Mammary epithelial cell (primary cell): ENCODE measurements around the gene SYTL1.

Experiments used
- EZH2 ChIP-seq: IDR thresholded peaks from 2 replicates; pipeline ENCODE4 v1.6.1; 2012; ENCODE audit warnings: low read length, inconsistent platforms, borderline replicate concordance
- TF ChIP-seq, protein P1 (sequence below), 2 donors: IDR thresholded peaks in 1 of 2; conservative IDR thresholded peaks in 1 of 2; 2 replicates each; pipeline ENCODE4 v1.5.1; 2011 to 2012; ENCODE audit warnings: inconsistent platforms in 2 of 2, low read length in 2 of 2, mild to moderate bottlenecking in 2 of 2, control low read depth in 1 of 2, low read depth in 1 of 2; ENCODE audit not compliant: insufficient read depth in 1 of 2; ENCODE audit errors: extremely low read depth in 1 of 2

DNA sequence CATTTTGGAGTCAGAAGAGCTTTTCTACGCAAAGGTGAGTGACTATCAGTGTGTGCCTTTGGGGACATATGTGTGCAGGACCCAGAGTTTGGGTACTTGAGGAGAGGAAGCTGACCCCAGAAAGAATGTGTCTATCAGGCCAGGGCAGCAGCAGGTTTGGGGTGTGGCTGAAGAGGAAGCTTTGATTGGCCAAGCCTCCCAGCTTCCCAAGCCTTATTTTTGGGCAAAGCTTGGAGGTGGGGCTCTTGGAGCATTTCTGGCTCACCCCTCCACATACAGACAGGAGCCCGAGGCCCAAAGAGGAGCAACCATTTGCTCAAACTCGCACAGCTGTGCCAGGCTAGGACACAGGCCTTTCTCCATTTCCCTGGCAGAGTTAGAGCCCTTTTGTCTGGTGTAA lies 55.3 kb downstream of the SYTL1 start:
- TF ChIP-seq, protein P1, sequence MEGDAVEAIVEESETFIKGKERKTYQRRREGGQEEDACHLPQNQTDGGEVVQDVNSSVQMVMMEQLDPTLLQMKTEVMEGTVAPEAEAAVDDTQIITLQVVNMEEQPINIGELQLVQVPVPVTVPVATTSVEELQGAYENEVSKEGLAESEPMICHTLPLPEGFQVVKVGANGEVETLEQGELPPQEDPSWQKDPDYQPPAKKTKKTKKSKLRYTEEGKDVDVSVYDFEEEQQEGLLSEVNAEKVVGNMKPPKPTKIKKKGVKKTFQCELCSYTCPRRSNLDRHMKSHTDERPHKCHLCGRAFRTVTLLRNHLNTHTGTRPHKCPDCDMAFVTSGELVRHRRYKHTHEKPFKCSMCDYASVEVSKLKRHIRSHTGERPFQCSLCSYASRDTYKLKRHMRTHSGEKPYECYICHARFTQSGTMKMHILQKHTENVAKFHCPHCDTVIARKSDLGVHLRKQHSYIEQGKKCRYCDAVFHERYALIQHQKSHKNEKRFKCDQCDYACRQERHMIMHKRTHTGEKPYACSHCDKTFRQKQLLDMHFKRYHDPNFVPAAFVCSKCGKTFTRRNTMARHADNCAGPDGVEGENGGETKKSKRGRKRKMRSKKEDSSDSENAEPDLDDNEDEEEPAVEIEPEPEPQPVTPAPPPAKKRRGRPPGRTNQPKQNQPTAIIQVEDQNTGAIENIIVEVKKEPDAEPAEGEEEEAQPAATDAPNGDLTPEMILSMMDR (conservative IDR thresholded peaks at IDR 0.05 in 1 of 2, IDR thresholded peaks at IDR 0.05 in 1 of 2; ENCODE audit: extremely low read depth in 1 of 2, insufficient read depth in 1 of 2, low read depth in 1 of 2, low read length in 2 of 2) = no peak
- no peak for TF ChIP-seq EZH2
